ENCODE measurements around the gene MLN. TPM values are rescaled to one million over a fixed set of nuclear protein-coding genes. Genes with fewer than 3 reads are reported as not detected.

Gene MLN
- total and polyA plus RNA-seq, 12 donors = not detected

DNA sequence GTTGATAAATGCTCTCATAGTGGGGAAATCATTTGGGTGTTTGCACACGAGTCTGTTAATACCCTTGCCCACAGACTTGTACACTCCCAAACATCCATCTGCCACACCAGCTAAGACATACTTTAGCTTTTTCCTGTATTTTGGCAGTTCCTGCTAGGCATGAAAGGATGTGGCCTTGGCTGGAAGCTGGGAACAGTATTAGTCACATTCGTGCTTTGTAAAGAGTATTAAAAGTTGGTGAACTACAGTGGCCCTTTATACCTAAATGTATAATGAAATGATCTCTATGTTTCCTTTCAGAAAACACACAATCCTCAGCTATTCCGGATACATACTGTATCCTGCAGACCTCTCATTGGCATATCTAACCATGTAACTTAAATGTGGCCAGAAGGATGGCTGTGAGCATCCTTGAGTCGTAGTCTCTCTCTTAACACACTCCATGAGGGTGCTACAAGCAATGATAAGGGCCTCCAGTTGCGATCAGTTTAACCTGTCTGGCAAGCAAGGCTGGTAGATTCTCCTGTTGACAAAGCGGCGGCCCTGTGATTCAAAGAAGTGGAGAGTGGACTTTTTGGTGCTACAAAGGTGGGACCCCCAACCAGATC is 16.4 kb downstream of the MLN start:
- ATAC-seq = no peak
- TF ChIP-seq CTCF (IDR thresholded peaks at IDR 0.05) = no peak
- Histone ChIP-seq H3K9me3 (no peaks in the 10 kb centered on the region), H3K27ac (peak overlapping the region; percentile 93 to 100 (median 99)), H3K4me1 (peaks cover 7 to 59% (median 43%) of the 10 kb centered on the region in 9 donors), H3K4me3 (peak overlapping the region; percentile 67 to 99 (median 84)), H3K27me3 (no peaks in the 10 kb centered on the region), H3K36me3 (peaks cover 0 to 46% (median 24%) of the 10 kb centered on the region in 9 donors)
- intact Hi-C loops (cut with DNase I) = no loop called here
- 36 to 50% methylated on average over 7 of the region's 7 CpGs for WGBS, 2 donors
- DNase-seq = no peak

GRCh38 chr6:33786736-33787135 is 17.1 kb downstream of the MLN start:
- no peak for DNase-seq
- peak overlapping the region in 5 of 10 donors; percentile 76 to 94 (median 84) for H3K4me3 ChIP-seq
- intact Hi-C loops (cut with DNase I) = no loop called here
- no peaks in the 10 kb centered on the region for H3K9me3 ChIP-seq
- peaks cover 0 to 53% (median 28%) of the 10 kb centered on the region in 9 donors for H3K36me3 ChIP-seq
- H3K4me1 ChIP-seq = peaks cover 9 to 65% (median 49%) of the 10 kb centered on the region in 9 donors
- ATAC-seq = no peak
- TF ChIP-seq CTCF (IDR thresholded peaks at IDR 0.05) = no peak
- peak overlapping the region in 9 of 10 donors; percentile 10 to 100 (median 99) for H3K27ac ChIP-seq
- 62 to 64% methylated on average over 3 of the region's 3 CpGs for WGBS, 2 donors
- no peaks in the 10 kb centered on the region for H3K27me3 ChIP-seq

DNA sequence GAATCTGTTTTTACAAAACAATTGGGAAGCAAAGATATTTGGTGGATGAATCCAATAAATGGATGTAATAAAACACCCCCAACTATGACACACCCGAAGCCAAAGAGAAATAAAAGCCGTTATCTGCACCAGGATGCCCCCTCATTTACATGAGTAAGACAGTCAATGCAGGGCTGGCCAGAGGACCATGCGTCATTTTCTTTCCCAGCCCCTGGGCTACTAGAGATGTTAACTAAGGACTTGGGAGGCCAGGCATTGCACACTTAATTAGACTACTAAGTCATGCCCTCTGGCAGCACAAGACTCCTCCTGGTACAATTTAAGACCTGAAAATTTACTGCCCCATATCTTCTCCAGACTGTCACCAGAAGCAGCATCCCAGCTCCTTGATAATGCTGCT is 18.0 kb downstream of the MLN start:
- no peak for TF ChIP-seq CTCF (IDR thresholded peaks at IDR 0.05)

DNA sequence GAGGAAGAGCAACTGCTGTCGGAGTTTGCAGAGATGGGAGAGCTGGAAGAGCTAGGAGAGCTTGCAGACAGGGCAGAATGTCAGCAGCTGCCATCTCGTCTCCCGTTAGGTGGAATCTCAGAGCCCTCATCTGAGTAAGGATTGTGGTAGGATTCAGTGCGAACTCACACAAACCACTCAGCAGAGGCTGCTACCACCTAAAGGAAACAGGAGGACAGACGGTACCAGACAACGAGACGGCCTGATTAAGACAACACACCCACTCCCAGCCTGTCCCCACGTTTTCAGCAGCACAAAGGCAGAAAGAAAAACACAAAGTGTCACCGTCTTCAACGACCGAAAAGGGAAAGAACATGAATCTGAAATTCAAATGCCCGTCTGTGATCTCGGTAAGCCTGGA is 19.0 kb downstream of the MLN start:
- Histone ChIP-seq H3K9me3 (no peaks in the 10 kb centered on the region), H3K4me1 (peaks cover 14 to 84% (median 68%) of the 10 kb centered on the region in 9 donors), H3K4me3 (no peak overlapping the region), H3K27me3 (no peaks in the 10 kb centered on the region), H3K27ac (peak overlapping the region in 7 of 10 donors; percentile 3 to 99 (median 22)), H3K36me3 (peaks cover 0 to 72% (median 34%) of the 10 kb centered on the region in 9 donors)
- intact Hi-C loops (cut with DNase I) = no loop called here
- no peak for TF ChIP-seq CTCF (IDR thresholded peaks at IDR 0.05)
- 65 to 69% methylated on average over 13 of the region's 13 CpGs for WGBS, 2 donors
- ATAC-seq (no peak), DNase-seq (no peak)

More for the DNA sequence above, 18.0 kb downstream of the MLN start:
- H3K9me3 ChIP-seq = no peaks in the 10 kb centered on the region
- DNase-seq (no peak), ATAC-seq (no peak)
- H3K27ac ChIP-seq = peak overlapping the region in 8 of 10 donors; percentile 10 to 100 (median 95)
- 54 to 58% methylated on average over 3 of the region's 3 CpGs for WGBS, 2 donors
- intact Hi-C loops (cut with DNase I) = no loop called here
- peaks cover 14 to 74% (median 59%) of the 10 kb centered on the region in 9 donors for H3K4me1 ChIP-seq
- H3K27me3 ChIP-seq = no peaks in the 10 kb centered on the region
- peaks cover 0 to 62% (median 28%) of the 10 kb centered on the region in 9 donors for H3K36me3 ChIP-seq
- H3K4me3 ChIP-seq = no peak overlapping the region
